ENCODE results near the gene HOXC13. TPM values are rescaled to one million over a fixed set of nuclear protein-coding genes. Genes with fewer than 3 reads are reported as not detected.

The HOXC13 gene
- total and polyA plus RNA-seq, 2 experiments from 2014 or later: 0.10 TPM; not detected in 1

- no peak for TF ChIP-seq ZNF462 (CRISPR knock-in tag; IDR thresholded peaks at IDR 0.05)
- TF ChIP-seq ZNF114 (CRISPR knock-in tag; IDR thresholded peaks at IDR 0.05): no peak
- TF ChIP-seq STAT1 (IDR thresholded peaks at IDR 0.05; ENCODE audit: unreplicated experiment): no peak
- no peak for TF ChIP-seq ETS1 (IDR thresholded peaks at IDR 0.05)
- no peak for TF ChIP-seq ZNF331 (CRISPR knock-in tag; IDR thresholded peaks at IDR 0.05; ENCODE audit: low read depth)
These were observed 19.5 kb downstream of the HOXC13 start (continued) for GRCh38 chr12:53958128-53958527.

- H3K36me3 ChIP-seq (ENCODE audit: insufficient read depth): no peaks in the 10 kb centered on the region; the same call in 1 of the 2 replicates
- Mint-ChIP-seq H3K9me3 (peaks cover 3% of the 10 kb centered on the region), H3K4me1 (peaks cover 20% of the 10 kb centered on the region), H3K27me3 (ENCODE audit: insufficient read depth, low read depth, poor library complexity) (peaks cover 98% of the 10 kb centered on the region), H3K36me3 (ENCODE audit: low read depth) (no peaks in the 10 kb centered on the region; the same call in 2 of the 3 replicates), H3K27ac (no peak overlapping the region), H3K4me3 (no peak overlapping the region)
- H3K9me2 ChIP-seq (ENCODE audit: insufficient read depth): no peaks in the 10 kb centered on the region
- ATAC-seq: no peak
- H3K27ac ChIP-seq (ENCODE audit: low read depth): no peak overlapping the region
- peaks cover 12% of the 10 kb centered on the region for H3K4me1 ChIP-seq (ENCODE audit: insufficient read depth)
- H3F3A ChIP-seq (replicated peaks; ENCODE audit: low read depth): peaks cover 43% of the 10 kb centered on the region
- no peak overlapping the region for H3K4me3 ChIP-seq
- no peak for DNase-seq (ENCODE audit: low spot score)
- H2AFZ ChIP-seq: no peak overlapping the region
- no peak overlapping the region for H3K4me2 ChIP-seq
- peaks cover 50% of the 10 kb centered on the region for H4K20me1 ChIP-seq (replicated peaks; ENCODE audit: insufficient read depth)
- H3K27me3 ChIP-seq (ENCODE audit: insufficient read depth): peaks cover 100% of the 10 kb centered on the region
- no peaks in the 10 kb centered on the region for H3K79me2 ChIP-seq (replicated peaks; ENCODE audit: insufficient read depth)
- TF ChIP-seq EZH2phosphoT487 (IDR thresholded peaks at IDR 0.05; ENCODE audit: unreplicated experiment): peak; percentile 36
- TF ChIP-seq, protein P1, sequence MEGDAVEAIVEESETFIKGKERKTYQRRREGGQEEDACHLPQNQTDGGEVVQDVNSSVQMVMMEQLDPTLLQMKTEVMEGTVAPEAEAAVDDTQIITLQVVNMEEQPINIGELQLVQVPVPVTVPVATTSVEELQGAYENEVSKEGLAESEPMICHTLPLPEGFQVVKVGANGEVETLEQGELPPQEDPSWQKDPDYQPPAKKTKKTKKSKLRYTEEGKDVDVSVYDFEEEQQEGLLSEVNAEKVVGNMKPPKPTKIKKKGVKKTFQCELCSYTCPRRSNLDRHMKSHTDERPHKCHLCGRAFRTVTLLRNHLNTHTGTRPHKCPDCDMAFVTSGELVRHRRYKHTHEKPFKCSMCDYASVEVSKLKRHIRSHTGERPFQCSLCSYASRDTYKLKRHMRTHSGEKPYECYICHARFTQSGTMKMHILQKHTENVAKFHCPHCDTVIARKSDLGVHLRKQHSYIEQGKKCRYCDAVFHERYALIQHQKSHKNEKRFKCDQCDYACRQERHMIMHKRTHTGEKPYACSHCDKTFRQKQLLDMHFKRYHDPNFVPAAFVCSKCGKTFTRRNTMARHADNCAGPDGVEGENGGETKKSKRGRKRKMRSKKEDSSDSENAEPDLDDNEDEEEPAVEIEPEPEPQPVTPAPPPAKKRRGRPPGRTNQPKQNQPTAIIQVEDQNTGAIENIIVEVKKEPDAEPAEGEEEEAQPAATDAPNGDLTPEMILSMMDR (conservative IDR thresholded peaks at IDR 0.05; ENCODE audit: low read depth in 2 of 2): no peak
- no peak for TF ChIP-seq NANOG (IDR thresholded peaks at IDR 0.05; ENCODE audit: borderline replicate concordance)
- TF ChIP-seq JUNB (IDR thresholded peaks at IDR 0.05; ENCODE audit: unreplicated experiment): no peak
These were observed 20.7 kb downstream of the HOXC13 start for GRCh38 chr12:53959314-53959713.

All from GM23338 (cell line).